NCI-H526 treated with DMSO at 0.1 percent for 48 hours (cell line): ENCODE results near the gene CAMKMT.

Source experiments
- DNase-seq: peaks from one replicate; lab custom pipeline; 2025; lab: John Stamatoyannopoulos, UW

The CAMKMT gene

GRCh38 chr2:44743473-44743872 lies 381.7 kb downstream of the CAMKMT start:
- DNase-seq: no peak

GRCh38 chr2:44744961-44745892 lies 383.5 kb downstream of the CAMKMT start:
- peak; percentile 65 for DNase-seq

- DNase-seq: no peak
Measured at GRCh38 chr2:44745922-44746766, 384.4 kb downstream of the CAMKMT start.

GRCh38 chr2:44746856-44747615 lies 385.3 kb downstream of the CAMKMT start:
- no peak for DNase-seq

- no peak for DNase-seq
Measured at GRCh38 chr2:44747794-44748193, 386.0 kb downstream of the CAMKMT start.

- no peak for DNase-seq
Measured at GRCh38 chr2:44751754-44752479, 390.2 kb downstream of the CAMKMT start.

GRCh38 chr2:44752761-44753160 lies 391.0 kb downstream of the CAMKMT start:
- no peak for DNase-seq

- no peak for DNase-seq
Measured at GRCh38 chr2:44753552-44754285, 392.0 kb downstream of the CAMKMT start.

- no peak for DNase-seq
Measured at GRCh38 chr2:44758591-44758990, 396.8 kb downstream of the CAMKMT start.

GRCh38 chr2:44759823-44760222 lies 398.1 kb downstream of the CAMKMT start:
- no peak for DNase-seq

GRCh38 chr2:44763275-44763782 lies 401.6 kb downstream of the CAMKMT start:
- no peak for DNase-seq

GRCh38 chr2:44766220-44766619 lies 404.5 kb downstream of the CAMKMT start:
- DNase-seq: no peak

GRCh38 chr2:44766777-44767176 lies 405.0 kb downstream of the CAMKMT start:
- no peak for DNase-seq

- no peak for DNase-seq
Measured at GRCh38 chr2:44767691-44768090, 405.9 kb downstream of the CAMKMT start.

- no peak for DNase-seq
Measured at GRCh38 chr2:44768438-44769236, 406.9 kb downstream of the CAMKMT start.

GRCh38 chr2:44769349-44770011 lies 407.7 kb downstream of the CAMKMT start:
- no peak for DNase-seq

- no peak for DNase-seq
Measured at GRCh38 chr2:44770221-44771195, 408.8 kb downstream of the CAMKMT start.

GRCh38 chr2:44771522-44771921 lies 409.8 kb downstream of the CAMKMT start:
- no peak for DNase-seq
